Fibroblast of lung (primary cell): ENCODE data around the gene PROX2.

Experiments
- CTCF ChIP-seq, 2 donors: IDR thresholded peaks in 1 of 2; conservative IDR thresholded peaks in 1 of 2; 1 replicate in 1 of 2; 2 replicates in 1 of 2; pipeline ENCODE4 v1.5.1; 2011 to 2012; ENCODE audit warnings: low read length in 2 of 2, control low read depth in 1 of 2, inconsistent platforms in 1 of 2, low read depth in 1 of 2, mild to moderate bottlenecking in 1 of 2
- EZH2 ChIP-seq: IDR thresholded peaks from 2 replicates; pipeline ENCODE4 v1.5.1; 2012; ENCODE audit warnings: low read length, control low read depth, mild to moderate bottlenecking; ENCODE audit errors: missing control alignments

- TF ChIP-seq CTCF (conservative IDR thresholded peaks at IDR 0.05 in 1 of 2, IDR thresholded peaks at IDR 0.05 in 1 of 2; ENCODE audit: low read depth in 1 of 2, low read length in 2 of 2) = no peak
- no peak for TF ChIP-seq EZH2
Observed at GRCh38 chr14:74882103-74882920, 6.4 kb upstream of the PROX2 start.
